Measurements from ENCODE around the gene KCNQ5.
"Not testable (repeated sequence)": the region's sequence is repeated elsewhere in the genome, so short reads cannot be mapped to it uniquely, and the experiment has no call there.

Gene KCNQ5

GRCh38 chr6:73216859-73217258 is 595.0 kb downstream of the KCNQ5 start:
- in situ Hi-C loops (cut with MboI; ENCODE audit: low pct_unique_long_range_greater_than_20kb, low sequenced_read_pairs), result no loop called here
- no peak for DNase-seq

- no peak for DNase-seq
- in situ Hi-C loops (cut with MboI; ENCODE audit: low pct_unique_long_range_greater_than_20kb, low sequenced_read_pairs), result no loop called here
Observed at GRCh38 chr6:73225396-73225795, 603.5 kb downstream of the KCNQ5 start, which contains the start of gene KHDC1L. Gene KHDC1L, minus strand, starts transcription at chr6:73225496. Its CDS starts 88 bp downstream, at chr6:73225408.

GRCh38 chr6:73227606-73228255 is 605.9 kb downstream of the KCNQ5 start:
- in situ Hi-C loops (cut with MboI; ENCODE audit: low pct_unique_long_range_greater_than_20kb, low sequenced_read_pairs), result no loop called here
- DNase-seq, result no peak

GRCh38 chr6:73231986-73232391 is 610.1 kb downstream of the KCNQ5 start:
- in situ Hi-C loops (cut with MboI; ENCODE audit: low pct_unique_long_range_greater_than_20kb, low sequenced_read_pairs), result no loop called here

GRCh38 chr6:73233048-73233447 is 611.2 kb downstream of the KCNQ5 start:
- no peak for DNase-seq
- in situ Hi-C loops (cut with MboI; ENCODE audit: low pct_unique_long_range_greater_than_20kb, low sequenced_read_pairs), result no loop called here

More at GRCh38 chr6:73231986-73232391, 610.1 kb downstream of the KCNQ5 start:
- peak; percentile 84 for DNase-seq

- in situ Hi-C loops (cut with MboI; ENCODE audit: low pct_unique_long_range_greater_than_20kb, low sequenced_read_pairs); DNase-seq: not testable (repeated sequence)
Observed at GRCh38 chr6:73233971-73234370, 612.1 kb downstream of the KCNQ5 start.

GRCh38 chr6:73234733-73235132 is 612.9 kb downstream of the KCNQ5 start:
- in situ Hi-C loops (cut with MboI; ENCODE audit: low pct_unique_long_range_greater_than_20kb, low sequenced_read_pairs), result no loop called here
- no peak for DNase-seq

- in situ Hi-C loops (cut with MboI; ENCODE audit: low pct_unique_long_range_greater_than_20kb, low sequenced_read_pairs), result no loop called here
Observed at GRCh38 chr6:73236144-73236750, 614.4 kb downstream of the KCNQ5 start.

GRCh38 chr6:73240730-73241129 is 618.9 kb downstream of the KCNQ5 start:
- no peak for DNase-seq
- in situ Hi-C loops (cut with MboI; ENCODE audit: low pct_unique_long_range_greater_than_20kb, low sequenced_read_pairs), result no loop called here

More at GRCh38 chr6:73236144-73236750, 614.4 kb downstream of the KCNQ5 start:
- no peak for DNase-seq

GRCh38 chr6:73242001-73242400 is 620.1 kb downstream of the KCNQ5 start:
- no peak for DNase-seq
- in situ Hi-C loops (cut with MboI; ENCODE audit: low pct_unique_long_range_greater_than_20kb, low sequenced_read_pairs), result no loop called here
